Upper lobe of right lung (tissue), 1 donor: ENCODE results near the gene LKAAEAR1. TPM values are rescaled to one million over a fixed set of nuclear protein-coding genes. Genes with fewer than 3 reads are reported as not detected.

Experiments used
- ATAC-seq: fragments of 200-7000 bp; cut with Tn5 transposase; one replicate; pipeline ENCODE4 v1.9.1; 2020; ENCODE audit warnings: mild to moderate bottlenecking, moderate library complexity
- DNase-seq: peaks from one replicate; pipeline ENCODE4 v3.0.0-alpha.2; 2020
- H3K27ac ChIP-seq: fragments of 200-600 bp; one replicate; pipeline ENCODE4 v1.8.0; 2022
- H3K27me3 ChIP-seq: fragments of 200-600 bp; one replicate; pipeline ENCODE4 v1.8.0; 2022; ENCODE audit warnings: mild to moderate bottlenecking
- H3K36me3 ChIP-seq: fragments of 200-600 bp; one replicate; pipeline ENCODE4 v1.8.0; 2022
- H3K4me1 ChIP-seq: fragments of 200-600 bp; one replicate; pipeline ENCODE4 v1.8.0; 2022
- H3K4me3 ChIP-seq: fragments of 200-600 bp; one replicate; pipeline ENCODE4 v1.8.0; 2022; ENCODE audit warnings: mild to moderate bottlenecking
- H3K9me3 ChIP-seq: fragments of 200-600 bp; one replicate; pipeline ENCODE4 v1.8.0; 2022
- intact Hi-C: fragments of 100-400 bp; cut with DNase I; formaldehyde crosslinking; loops from one replicate; pipeline ENCODE4 v1.11.0; 2022
- total RNA-seq: library from RNA; stranded (reverse); fragmentation: NEBNext Ultra II Directional; extraction: Animal tissue kit (Norgen Biotek cat#: 25700); gene quantifications from one replicate; pipeline ENCODE4 v1.2.1, GENCODE V29; 2021
- TF ChIP-seq, protein P1 (sequence below): fragments of 200-600 bp; IDR thresholded peaks from one replicate; pipeline ENCODE4 v1.8.0; 2022; ENCODE audit warnings: antibody characterized with exemption
- donor health status: DM: no; HTN: yes; CAD: no; lungs with severe emphysema.

LKAAEAR1 gene
- total RNA-seq, 1 donor from 2014 or later, result not detected

DNA sequence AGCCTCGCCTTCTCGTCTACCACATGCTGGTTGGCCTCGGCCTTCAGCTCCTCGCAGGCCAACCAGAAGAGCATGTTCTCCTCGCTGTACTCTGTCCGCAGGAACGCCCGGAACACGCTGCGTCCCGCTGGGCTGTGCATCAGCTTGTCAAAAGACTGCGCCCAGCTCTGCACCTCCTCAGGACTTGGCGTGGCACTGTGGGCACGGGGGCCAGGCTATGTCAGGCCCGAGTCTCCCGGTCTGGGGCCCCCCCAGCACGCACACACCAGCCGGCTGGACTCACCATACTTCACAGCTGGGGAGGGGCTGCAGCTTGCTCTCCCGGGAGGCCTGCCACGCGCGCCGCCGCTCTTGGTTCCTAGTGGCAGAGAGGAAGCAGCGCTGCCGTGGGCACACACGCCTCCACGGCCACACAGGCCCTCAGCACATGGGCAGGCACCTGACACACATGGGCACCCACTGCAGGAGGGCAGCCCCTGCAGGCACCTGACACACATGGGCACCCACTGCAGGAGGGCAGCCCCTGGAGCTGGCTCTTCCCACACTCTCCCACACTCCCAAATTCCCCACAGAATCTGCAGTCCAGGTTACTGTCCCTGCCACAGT is 9.9 kb downstream of the LKAAEAR1 start:
- Histone ChIP-seq H3K4me1 (peaks cover 15% of the 10 kb centered on the region), H3K27me3 (no peaks in the 10 kb centered on the region), H3K27ac (no peak overlapping the region), H3K4me3 (no peak overlapping the region), H3K9me3 (no peaks in the 10 kb centered on the region), H3K36me3 (peaks cover 15% of the 10 kb centered on the region)
- TF ChIP-seq, protein P1, sequence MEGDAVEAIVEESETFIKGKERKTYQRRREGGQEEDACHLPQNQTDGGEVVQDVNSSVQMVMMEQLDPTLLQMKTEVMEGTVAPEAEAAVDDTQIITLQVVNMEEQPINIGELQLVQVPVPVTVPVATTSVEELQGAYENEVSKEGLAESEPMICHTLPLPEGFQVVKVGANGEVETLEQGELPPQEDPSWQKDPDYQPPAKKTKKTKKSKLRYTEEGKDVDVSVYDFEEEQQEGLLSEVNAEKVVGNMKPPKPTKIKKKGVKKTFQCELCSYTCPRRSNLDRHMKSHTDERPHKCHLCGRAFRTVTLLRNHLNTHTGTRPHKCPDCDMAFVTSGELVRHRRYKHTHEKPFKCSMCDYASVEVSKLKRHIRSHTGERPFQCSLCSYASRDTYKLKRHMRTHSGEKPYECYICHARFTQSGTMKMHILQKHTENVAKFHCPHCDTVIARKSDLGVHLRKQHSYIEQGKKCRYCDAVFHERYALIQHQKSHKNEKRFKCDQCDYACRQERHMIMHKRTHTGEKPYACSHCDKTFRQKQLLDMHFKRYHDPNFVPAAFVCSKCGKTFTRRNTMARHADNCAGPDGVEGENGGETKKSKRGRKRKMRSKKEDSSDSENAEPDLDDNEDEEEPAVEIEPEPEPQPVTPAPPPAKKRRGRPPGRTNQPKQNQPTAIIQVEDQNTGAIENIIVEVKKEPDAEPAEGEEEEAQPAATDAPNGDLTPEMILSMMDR, result no peak
- DNase-seq (no peak), ATAC-seq (no peak)
- intact Hi-C loops, result no loop called here

GRCh38 chr20:64073476-64074183 is 10.6 kb downstream of the LKAAEAR1 start:
- Histone ChIP-seq H3K27me3 (no peaks in the 10 kb centered on the region), H3K4me3 (no peak overlapping the region), H3K27ac (no peak overlapping the region), H3K4me1 (peaks cover 9% of the 10 kb centered on the region), H3K9me3 (no peaks in the 10 kb centered on the region), H3K36me3 (peaks cover 15% of the 10 kb centered on the region)
- intact Hi-C loops, result no loop called here
- TF ChIP-seq, protein P1, result no peak
- DNase-seq, result no peak
- no peak for ATAC-seq

- H3K4me1 ChIP-seq, result no peaks in the 10 kb centered on the region
- H3K27me3 ChIP-seq, result no peaks in the 10 kb centered on the region
- H3K36me3 ChIP-seq, result peaks cover 15% of the 10 kb centered on the region
- DNase-seq, result no peak
- ATAC-seq, result no peak
- no peak overlapping the region for H3K27ac ChIP-seq
- TF ChIP-seq, protein P1, result no peak
- intact Hi-C loops, result no loop called here
- H3K4me3 ChIP-seq, result no peak overlapping the region
- no peaks in the 10 kb centered on the region for H3K9me3 ChIP-seq
Measured at GRCh38 chr20:64072498-64073063, 11.6 kb downstream of the LKAAEAR1 start.

GRCh38 chr20:64071341-64072332 is 12.6 kb downstream of the LKAAEAR1 start:
- DNase-seq (no peak), ATAC-seq (no peak)
- Histone ChIP-seq H3K36me3 (peaks cover 15% of the 10 kb centered on the region), H3K27me3 (no peaks in the 10 kb centered on the region), H3K4me3 (no peak overlapping the region), H3K27ac (no peak overlapping the region), H3K9me3 (no peaks in the 10 kb centered on the region), H3K4me1 (no peaks in the 10 kb centered on the region)
- TF ChIP-seq, protein P1, result no peak
- intact Hi-C loops, result no loop called here

DNA sequence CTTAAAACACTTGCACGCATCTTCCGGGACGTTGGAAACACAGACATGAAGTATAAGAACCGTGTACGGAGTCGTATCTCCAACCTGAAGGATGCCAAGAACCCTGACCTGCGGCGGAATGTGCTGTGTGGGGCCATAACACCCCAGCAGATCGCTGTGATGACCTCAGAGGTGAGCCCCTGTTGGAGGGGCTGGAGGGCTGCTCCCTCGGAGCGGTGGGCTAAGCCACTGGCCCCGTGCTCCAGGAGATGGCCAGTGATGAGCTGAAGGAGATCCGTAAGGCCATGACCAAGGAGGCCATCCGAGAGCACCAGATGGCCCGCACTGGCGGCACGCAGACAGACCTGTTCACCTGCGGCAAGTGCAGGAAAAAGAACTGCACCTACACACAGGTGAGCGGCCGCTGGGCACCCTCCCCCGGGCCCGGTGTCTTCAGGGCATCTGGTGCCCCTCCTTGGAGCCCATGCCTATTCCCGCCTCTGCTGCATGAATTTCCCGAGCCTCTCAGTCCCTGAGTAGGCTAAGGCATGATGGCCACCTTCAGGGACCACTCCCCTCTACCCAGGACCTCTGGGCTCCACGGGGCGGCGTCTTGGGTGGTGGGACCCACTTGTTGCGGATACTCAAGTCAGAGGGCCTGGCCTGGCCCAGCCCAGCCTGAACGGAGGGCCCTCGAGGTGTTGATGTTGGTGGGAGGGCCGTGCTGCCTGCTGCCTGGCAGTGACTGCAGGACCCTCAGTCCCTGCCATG is 13.8 kb downstream of the LKAAEAR1 start:
- intact Hi-C loops, result no loop called here
- DNase-seq (no peak), ATAC-seq (no peak)
- Histone ChIP-seq H3K27ac (no peak overlapping the region), H3K36me3 (peaks cover 15% of the 10 kb centered on the region), H3K4me3 (no peak overlapping the region), H3K4me1 (no peaks in the 10 kb centered on the region), H3K27me3 (no peaks in the 10 kb centered on the region), H3K9me3 (no peaks in the 10 kb centered on the region)
- TF ChIP-seq, protein P1, result no peak
